NCI-H446 treated with DMSO at 0.1 percent for 48 hours (cell line): ENCODE measurements around the gene PLPPR1.
"Not testable (repeated sequence)": the region's sequence is repeated elsewhere in the genome, so short reads cannot be mapped to it uniquely, and the experiment has no call there.

Experiments used
- DNase-seq: peaks from one replicate; lab custom pipeline; 2025; lab: John Stamatoyannopoulos, UW

The PLPPR1 gene

GRCh38 chr9:101028346-101029314, at the start of gene PLPPR1:
PLPPR1 (plus strand) TSS chr9:101028727.
- peak; percentile 84 for DNase-seq

GRCh38 chr9:100989731-100990130, 38.8 kb upstream of the PLPPR1 start:
- no peak for DNase-seq

GRCh38 chr9:100990605-100991381, 37.7 kb upstream of the PLPPR1 start:
- peak; percentile 60 for DNase-seq

- DNase-seq = no peak
Measured at GRCh38 chr9:100992632-100993031, 35.9 kb upstream of the PLPPR1 start.

GRCh38 chr9:100999906-101000544, 28.5 kb upstream of the PLPPR1 start:
- DNase-seq = no peak

GRCh38 chr9:101005246-101005645, 23.3 kb upstream of the PLPPR1 start:
- DNase-seq = no peak

GRCh38 chr9:101014566-101014965, 14.0 kb upstream of the PLPPR1 start:
- no peak for DNase-seq

GRCh38 chr9:101018467-101018866, 10.1 kb upstream of the PLPPR1 start:
- peak; percentile 97 for DNase-seq

- peak; percentile 84 for DNase-seq
Measured at GRCh38 chr9:101022704-101023103, 5.8 kb upstream of the PLPPR1 start.

GRCh38 chr9:101025940-101026339, 2.6 kb upstream of the PLPPR1 start:
- no peak for DNase-seq

- no peak for DNase-seq
Measured at GRCh38 chr9:101026824-101027223, 1.7 kb upstream of the PLPPR1 start.

GRCh38 chr9:101027236-101027635, 1.3 kb upstream of the PLPPR1 start:
- peak; percentile 30 for DNase-seq

GRCh38 chr9:101027733-101028345, 688 bp upstream of the PLPPR1 start:
- DNase-seq = no peak

- DNase-seq = no peak
Measured at GRCh38 chr9:101029315-101030085, 973 bp downstream of the PLPPR1 start.

GRCh38 chr9:101030086-101030391, 1.5 kb downstream of the PLPPR1 start:
- no peak for DNase-seq

- no peak for DNase-seq
Measured at GRCh38 chr9:101032426-101032825, 3.9 kb downstream of the PLPPR1 start.

GRCh38 chr9:101034222-101034621, 5.7 kb downstream of the PLPPR1 start:
- DNase-seq = no peak

GRCh38 chr9:101035098-101035497, 6.6 kb downstream of the PLPPR1 start:
- DNase-seq = no peak

GRCh38 chr9:101037430-101037829, 8.9 kb downstream of the PLPPR1 start:
- no peak for DNase-seq

- no peak for DNase-seq
Measured at GRCh38 chr9:101038488-101038887, 10.0 kb downstream of the PLPPR1 start.

- DNase-seq = not testable (repeated sequence)
Measured at GRCh38 chr9:101039581-101039980, 11.1 kb downstream of the PLPPR1 start.
